ENCODE results near the gene ETS1. TPM values are rescaled to one million over a fixed set of nuclear protein-coding genes. Genes with fewer than 3 reads are reported as not detected.

The ETS1 gene
- total RNA-seq, 1 donor from 2014 or later: 62.7 TPM

DNA sequence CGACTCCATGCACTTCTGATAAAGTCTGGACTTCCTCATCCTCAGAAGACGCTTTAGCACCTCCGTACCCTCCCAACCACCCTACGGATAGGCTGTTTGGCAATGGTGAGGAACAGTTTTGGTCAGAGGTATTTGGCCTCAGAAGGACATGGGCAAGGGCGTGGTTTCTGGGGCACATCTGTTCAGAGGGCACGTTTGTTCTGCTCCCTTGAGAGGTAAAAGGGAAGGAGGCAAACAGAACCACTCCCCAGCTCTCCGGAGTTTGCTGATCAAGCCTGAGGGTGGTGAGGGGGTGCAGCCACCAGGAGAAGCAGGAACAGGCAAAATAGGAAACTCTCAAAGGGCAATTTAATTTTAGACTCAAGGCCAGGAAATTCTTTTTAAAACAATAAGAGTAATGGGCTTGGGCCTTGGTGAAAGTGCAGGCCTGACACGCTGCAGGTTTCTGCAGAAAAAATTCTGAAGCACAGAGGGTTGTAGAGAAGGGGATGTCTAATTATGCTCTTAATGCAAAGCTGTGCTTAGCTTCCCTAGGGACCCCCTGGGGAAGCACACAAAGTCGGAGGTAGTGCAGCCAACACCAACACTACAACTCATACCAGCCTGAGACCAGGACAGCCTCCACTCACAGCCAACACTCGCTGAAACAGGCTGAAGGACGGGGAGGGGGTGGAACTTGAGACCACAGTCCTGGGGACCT, 23.3 kb downstream of the ETS1 start:
- DNase-seq (ENCODE audit: low read depth) (no peak), FAIRE-seq (no peak)
- Histone ChIP-seq H3K4me3 (ENCODE audit: low read depth, low read length) (no peak overlapping the region), H3K27me3 (ENCODE audit: control insufficient read depth, insufficient read depth, low read length) (no peaks in the 10 kb centered on the region), H3K36me3 (ENCODE audit: control insufficient read depth, insufficient read depth, low read length) (no peaks in the 10 kb centered on the region)
- TF ChIP-seq, protein P1, sequence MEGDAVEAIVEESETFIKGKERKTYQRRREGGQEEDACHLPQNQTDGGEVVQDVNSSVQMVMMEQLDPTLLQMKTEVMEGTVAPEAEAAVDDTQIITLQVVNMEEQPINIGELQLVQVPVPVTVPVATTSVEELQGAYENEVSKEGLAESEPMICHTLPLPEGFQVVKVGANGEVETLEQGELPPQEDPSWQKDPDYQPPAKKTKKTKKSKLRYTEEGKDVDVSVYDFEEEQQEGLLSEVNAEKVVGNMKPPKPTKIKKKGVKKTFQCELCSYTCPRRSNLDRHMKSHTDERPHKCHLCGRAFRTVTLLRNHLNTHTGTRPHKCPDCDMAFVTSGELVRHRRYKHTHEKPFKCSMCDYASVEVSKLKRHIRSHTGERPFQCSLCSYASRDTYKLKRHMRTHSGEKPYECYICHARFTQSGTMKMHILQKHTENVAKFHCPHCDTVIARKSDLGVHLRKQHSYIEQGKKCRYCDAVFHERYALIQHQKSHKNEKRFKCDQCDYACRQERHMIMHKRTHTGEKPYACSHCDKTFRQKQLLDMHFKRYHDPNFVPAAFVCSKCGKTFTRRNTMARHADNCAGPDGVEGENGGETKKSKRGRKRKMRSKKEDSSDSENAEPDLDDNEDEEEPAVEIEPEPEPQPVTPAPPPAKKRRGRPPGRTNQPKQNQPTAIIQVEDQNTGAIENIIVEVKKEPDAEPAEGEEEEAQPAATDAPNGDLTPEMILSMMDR (IDR thresholded peaks at IDR 0.05; ENCODE audit: insufficient read depth, low read length, severe bottlenecking): no peak

DNA sequence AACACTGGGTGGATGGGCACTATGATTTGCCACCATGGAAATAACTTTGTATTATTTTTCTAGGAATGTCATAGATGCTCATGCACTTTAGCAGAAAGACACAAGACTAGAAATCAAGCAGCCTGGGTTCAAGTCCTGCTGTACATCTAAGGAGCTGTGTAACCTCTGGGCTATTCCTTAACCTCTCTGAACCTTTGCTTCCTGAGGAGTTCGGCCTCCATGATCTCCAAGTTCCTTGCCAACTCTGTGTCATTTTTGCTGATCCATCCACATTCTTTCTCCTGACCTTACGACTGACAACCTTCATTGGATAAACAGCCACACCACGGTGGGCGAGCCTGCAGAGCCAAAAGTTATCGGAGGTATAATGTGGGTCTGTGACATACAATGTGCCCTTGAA, 24.1 kb downstream of the ETS1 start:
- peak; percentile 64 for FAIRE-seq

DNA sequence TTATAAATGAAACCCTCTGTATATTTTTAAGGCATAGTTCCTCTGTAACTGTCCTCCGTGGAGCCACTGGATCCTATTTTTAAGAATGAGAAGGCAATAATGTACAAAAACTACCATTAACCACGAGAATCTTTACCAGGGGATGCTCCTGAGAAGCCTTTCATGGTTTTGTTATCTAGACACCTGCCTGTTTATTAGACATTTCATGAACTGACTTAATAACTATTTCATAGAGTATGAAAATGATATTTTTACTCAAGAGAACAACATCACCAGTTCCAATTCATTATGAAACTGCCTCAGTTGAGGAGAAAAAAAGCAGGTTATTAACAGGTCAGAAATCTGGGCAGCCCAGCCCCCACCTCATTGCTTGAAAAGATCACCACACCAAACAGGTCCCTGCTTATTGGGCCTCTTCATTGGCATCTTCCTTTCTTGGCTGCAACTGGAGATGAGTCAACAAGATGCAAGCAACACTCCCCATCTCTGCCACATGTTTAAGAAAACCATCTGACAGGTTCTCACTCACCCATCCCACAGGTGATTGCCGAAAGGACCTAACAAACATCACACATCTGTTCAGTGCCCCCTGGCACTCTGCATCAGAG, 27.8 kb downstream of the ETS1 start:
- no peaks in the 10 kb centered on the region for H3K27me3 ChIP-seq (ENCODE audit: control insufficient read depth, insufficient read depth, low read length)
- peak; percentile 34 for DNase-seq (ENCODE audit: low read depth)
- no peak for FAIRE-seq
- no peak overlapping the region for H3K4me3 ChIP-seq (ENCODE audit: low read depth, low read length)
- TF ChIP-seq, protein P1 (IDR thresholded peaks at IDR 0.05; ENCODE audit: insufficient read depth, low read length, severe bottlenecking): no peak
- no peaks in the 10 kb centered on the region for H3K36me3 ChIP-seq (ENCODE audit: control insufficient read depth, insufficient read depth, low read length)

More for the DNA sequence above, 24.1 kb downstream of the ETS1 start:
- DNase-seq (ENCODE audit: low read depth): no peak
- no peaks in the 10 kb centered on the region for H3K27me3 ChIP-seq (ENCODE audit: control insufficient read depth, insufficient read depth, low read length)
- TF ChIP-seq, protein P1 (IDR thresholded peaks at IDR 0.05; ENCODE audit: insufficient read depth, low read length, severe bottlenecking): no peak
- no peaks in the 10 kb centered on the region for H3K36me3 ChIP-seq (ENCODE audit: control insufficient read depth, insufficient read depth, low read length)
- H3K4me3 ChIP-seq (ENCODE audit: low read depth, low read length): no peak overlapping the region

DNA sequence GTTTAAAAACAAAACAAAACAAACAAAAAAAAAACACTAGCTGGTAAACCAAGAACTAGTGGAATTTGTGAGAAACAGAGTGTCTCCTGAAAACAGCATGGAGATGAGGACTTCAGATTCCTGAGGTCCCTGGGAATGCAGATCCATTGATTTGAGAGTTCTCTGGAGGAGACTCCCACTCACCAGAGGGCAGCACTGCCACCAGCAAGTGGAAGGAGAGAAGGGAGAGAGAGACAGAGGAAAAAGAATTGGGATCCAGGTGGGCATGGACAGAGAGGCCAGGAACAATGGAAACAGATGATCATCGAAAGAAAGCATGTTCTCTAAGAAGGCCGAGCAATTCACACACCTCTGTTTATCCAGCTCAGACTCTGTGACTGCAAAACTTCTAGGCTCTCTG, 31.8 kb downstream of the ETS1 start:
- TF ChIP-seq, protein P1 (IDR thresholded peaks at IDR 0.05; ENCODE audit: insufficient read depth, low read length, severe bottlenecking): peak; percentile 35

DNA sequence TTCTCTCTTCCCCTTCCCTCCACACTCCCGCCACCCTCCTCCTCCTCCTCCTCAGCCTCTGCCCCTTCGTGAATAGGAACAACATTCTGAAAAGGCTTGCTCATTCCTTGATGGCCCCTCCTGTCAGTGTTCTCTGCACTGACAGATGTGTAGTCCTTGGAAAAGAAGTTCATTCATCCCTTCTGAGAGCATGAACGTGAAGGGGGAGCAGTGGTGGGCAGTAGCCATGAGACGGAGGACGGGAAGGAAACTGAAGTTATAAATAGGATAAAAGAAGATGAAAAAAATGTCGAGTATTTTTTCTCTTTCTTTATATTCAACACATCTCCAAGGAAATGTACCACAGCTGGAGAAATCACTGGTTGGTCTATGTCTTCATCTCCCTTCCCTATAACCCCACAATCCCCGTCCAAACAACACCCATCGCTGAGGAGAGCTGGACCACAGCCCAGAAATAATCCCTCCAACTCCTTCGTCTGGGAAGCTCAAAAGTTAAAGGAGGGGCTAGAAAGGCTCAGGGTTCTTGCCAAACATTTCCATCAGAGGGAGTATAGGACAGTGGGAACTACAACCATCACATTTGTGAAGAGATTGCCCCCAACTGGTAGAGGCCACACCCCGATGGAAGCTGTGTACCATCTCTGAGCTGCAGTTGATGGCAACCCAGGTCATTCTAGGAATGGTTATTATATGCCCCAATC, 33.5 kb downstream of the ETS1 start:
- no peak for DNase-seq (ENCODE audit: low read depth)

More for the DNA sequence above, 31.8 kb downstream of the ETS1 start:
- no peak overlapping the region for H3K4me3 ChIP-seq (ENCODE audit: low read depth, low read length)
- no peaks in the 10 kb centered on the region for H3K36me3 ChIP-seq (ENCODE audit: control insufficient read depth, insufficient read depth, low read length)
- DNase-seq (ENCODE audit: low read depth) (peak; percentile 36), FAIRE-seq (no peak)
- H3K27me3 ChIP-seq (ENCODE audit: control insufficient read depth, insufficient read depth, low read length): no peaks in the 10 kb centered on the region

More for the DNA sequence above, 33.5 kb downstream of the ETS1 start:
- TF ChIP-seq, protein P1 (IDR thresholded peaks at IDR 0.05; ENCODE audit: insufficient read depth, low read length, severe bottlenecking): no peak
- Histone ChIP-seq H3K4me3 (ENCODE audit: low read depth, low read length) (no peak overlapping the region), H3K27me3 (ENCODE audit: control insufficient read depth, insufficient read depth, low read length) (no peaks in the 10 kb centered on the region), H3K36me3 (ENCODE audit: control insufficient read depth, insufficient read depth, low read length) (no peaks in the 10 kb centered on the region)
- no peak for FAIRE-seq

All from bronchial epithelial cell (primary cell).